HG03066 (cell line): Measurements from ENCODE around the gene IBSP.
A peak's percentile ranks its signal among the peaks of the same experiment; 100 is the strongest.

Source experiments
- ATAC-seq: cut with Tn5 transposase; IDR thresholded peaks from one replicate; pipeline ENCODE4 v1.9.1; 2021; ENCODE audit warnings: low read depth; ENCODE audit not compliant: unreplicated experiment

The IBSP gene

DNA sequence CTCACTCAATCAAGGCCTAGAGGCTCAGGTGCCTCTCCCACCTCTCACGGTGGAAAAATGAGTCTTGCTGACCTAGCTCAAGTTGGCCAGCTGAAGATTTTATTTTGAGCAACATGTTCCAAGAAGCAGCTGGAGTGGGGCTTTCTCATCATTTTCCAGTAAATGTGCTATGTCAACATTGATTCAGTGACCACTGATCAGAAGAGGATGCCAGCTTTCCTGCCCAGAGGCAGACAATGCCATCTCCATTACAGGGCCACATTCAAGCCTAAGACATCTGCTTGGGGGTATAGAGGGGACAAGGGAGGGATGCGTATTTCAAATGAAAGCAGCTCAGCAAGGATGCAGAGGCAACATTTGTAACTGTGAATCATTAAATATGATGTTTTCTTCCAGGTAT, 36.4 kb downstream of the IBSP start:
- ATAC-seq: no peak

DNA sequence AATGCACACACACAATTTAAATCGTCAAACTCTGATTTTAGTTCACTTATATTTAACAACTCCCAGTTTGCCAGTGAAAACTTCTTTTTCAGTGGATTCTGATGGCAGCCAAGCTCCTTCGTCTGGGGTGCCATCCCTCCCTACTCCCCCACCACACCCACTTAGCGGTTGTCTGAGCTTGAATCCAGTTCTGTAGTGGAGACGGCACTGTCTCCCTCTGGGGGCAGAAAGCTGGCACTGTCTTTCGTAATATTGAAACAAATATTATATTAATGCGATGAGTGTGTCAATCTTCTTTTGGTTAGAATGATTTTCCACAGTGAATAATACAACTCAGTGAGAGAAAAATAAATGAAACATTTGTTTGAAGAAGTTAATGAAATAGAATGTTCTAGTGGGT, 38.9 kb downstream of the IBSP start:
- no peak for ATAC-seq

DNA sequence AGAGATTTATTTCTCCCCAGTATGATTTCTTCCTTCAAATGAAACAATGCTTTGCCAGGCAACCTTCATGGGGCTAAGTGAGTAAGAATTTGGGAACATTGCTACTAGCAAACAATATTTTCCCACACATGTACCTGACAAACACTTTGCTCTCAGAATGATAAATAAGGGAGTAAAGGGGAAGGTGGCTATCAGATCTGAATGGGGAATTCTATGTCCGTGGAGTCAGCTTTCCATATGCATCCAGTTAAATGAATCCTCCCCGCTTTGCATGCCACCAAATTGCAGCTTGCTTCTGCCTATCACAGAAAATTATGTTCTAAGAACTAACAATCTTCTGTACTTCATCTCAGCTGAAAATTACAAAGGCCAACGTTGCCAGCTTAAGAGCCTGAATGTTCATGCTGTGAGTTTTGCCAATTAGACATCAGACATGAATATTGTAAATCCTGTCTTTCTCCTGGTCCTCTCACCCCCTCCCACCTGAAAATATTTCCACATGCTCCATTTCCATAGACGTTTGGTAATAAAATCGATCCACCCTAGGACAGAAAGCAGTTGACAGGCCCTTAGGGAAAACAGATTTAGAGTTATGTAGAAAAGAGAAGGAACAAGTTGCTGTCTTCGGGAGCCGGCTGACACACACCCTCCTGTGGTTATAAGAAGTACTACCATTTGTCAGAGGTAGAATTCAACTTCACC, 39.7 kb downstream of the IBSP start:
- ATAC-seq: no peak

DNA sequence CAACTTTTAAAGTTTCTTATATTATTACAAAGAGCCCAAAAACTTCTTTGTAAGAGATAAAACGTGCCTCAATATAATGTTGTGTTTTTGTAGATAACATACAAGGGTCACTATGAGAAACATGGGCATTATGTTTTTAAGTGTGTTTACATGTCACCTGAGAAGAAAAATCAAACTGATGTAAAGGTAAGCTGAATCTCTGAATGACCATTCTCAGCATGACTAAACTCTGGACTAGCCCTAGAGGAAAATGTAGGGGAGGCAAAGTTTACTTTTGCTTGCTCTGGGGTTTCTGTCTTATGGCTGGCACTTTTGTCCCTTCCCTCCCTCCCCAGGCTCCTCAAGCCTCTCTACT, 40.2 kb downstream of the IBSP start:
- ATAC-seq: no peak

DNA sequence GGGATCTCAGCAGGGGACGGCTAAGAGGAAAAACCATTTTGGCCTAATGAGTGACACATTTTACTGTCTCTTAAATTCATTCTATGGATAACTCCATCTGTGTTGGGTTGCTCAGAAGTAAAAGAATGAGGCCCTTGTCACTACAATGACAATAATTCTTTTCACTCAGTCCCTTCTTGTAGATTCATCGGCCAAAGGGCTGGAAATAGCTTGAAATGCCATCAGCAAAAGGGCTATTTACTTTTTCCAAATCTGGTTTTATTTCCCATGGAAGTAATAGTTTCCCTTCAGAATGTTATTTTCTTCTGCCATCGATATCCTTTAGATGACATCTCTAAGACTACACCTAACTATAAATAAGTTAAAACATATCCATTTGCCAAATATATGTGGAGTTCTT, 40.8 kb downstream of the IBSP start:
- ATAC-seq: no peak

DNA sequence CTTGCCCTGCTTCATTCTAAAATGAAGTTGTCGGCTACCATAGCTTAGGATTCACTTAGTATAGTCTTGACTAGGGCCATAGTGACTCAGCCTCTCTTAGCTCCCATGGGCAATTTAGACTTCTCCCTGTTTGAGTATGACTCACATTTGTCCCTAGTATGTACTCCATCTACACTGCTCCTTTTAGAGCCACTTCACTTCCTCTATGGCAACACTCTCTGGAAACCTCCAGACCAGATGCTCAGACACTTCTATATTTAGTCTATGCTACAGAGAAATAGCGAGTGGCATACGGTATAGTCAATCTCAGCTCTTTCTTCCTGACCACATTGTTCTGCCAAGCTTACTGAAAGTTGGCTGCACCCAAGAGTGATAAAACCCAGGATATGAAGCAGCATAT, 44.6 kb downstream of the IBSP start:
- ATAC-seq: no peak

DNA sequence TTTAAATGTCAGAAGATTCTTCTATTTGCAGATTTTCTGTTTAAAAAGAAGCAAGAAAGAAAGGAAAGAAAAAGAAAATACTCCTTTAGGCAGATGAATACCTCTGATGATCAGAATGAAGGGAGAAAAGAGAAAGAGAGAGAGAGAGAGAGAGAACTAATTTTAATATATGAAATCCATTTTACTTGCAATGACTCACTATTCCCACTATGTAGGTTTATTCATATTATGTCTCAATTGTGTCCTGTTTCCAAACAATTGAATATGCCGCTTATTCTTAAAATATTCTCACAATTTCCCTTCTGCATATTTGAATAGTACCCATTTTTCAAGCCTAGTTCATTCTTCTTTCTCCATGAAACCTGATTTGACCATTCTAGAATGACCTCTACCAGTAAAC, 45.1 kb downstream of the IBSP start:
- no peak for ATAC-seq

DNA sequence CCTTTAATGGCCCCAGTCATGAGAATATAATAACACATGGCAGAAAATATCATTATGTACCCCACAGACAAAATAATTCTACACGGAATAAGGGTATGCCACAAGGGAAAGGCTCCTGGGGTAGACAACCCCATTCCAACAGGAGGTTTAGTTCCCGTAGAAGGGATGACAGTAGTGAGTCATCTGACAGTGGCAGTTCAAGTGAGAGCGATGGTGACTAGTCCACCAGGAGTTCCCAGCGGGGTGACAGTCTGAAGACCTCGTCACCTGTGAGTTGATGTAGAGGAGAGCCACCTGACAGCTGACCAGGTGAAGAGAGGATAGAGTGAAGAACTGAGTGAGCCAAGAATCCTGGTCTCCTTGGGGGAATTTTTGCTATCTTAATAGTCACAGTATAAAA, 46.9 kb downstream of the IBSP start:
- no peak for ATAC-seq

DNA sequence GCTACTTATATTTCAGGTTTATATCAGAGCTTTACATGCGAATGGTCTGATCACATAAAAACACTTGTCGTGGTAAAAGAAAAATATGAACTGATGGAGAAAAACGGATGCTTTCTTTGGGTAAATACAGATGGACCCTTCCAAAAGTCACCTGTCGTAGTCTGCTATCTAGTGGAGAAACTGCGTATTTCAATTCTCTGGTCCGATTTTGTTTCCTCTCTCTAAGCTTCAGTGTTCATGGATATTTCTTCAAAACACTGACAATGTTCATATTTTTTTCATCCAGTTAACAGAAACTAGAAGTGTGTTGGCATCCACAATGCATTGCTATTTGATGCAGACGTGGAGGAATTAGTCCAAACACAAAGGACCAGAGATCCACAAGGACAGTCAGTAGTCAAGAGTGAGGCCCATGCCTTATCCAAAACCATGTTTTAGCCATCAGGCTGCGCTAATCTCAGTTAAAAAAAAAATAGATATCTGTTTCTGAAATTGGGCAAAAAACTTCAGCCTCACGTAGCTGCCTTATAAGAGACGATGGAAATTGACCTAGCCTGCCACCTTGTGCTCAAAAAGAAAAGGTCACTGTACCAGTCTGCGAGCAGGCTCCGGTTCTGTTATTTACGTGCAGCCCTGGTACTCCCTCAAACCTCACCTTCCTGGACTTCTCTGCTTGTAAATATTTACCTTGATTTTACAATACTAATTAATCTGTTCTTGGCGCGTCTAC, 49.4 kb downstream of the IBSP start:
- peak; percentile 89 for ATAC-seq

DNA sequence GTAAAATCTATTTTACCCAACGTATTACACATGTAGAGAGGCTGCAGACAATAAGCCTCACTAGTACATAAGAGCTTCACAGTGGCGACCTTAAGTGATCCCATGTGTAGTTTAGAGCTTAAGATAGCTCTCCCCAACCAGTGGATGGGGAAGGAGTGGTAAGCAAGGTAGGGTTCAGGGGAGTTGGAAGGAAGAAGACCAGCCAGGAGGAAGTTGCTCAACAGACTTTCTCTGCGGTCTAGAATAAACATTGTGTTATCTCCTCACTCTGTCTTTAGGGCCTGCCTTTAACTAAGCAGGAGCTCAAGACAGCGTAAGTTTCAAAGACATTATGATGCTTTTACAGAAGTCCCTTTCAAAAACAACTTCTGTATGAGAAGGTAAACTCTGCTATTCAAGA, 50.3 kb downstream of the IBSP start:
- ATAC-seq: no peak

DNA sequence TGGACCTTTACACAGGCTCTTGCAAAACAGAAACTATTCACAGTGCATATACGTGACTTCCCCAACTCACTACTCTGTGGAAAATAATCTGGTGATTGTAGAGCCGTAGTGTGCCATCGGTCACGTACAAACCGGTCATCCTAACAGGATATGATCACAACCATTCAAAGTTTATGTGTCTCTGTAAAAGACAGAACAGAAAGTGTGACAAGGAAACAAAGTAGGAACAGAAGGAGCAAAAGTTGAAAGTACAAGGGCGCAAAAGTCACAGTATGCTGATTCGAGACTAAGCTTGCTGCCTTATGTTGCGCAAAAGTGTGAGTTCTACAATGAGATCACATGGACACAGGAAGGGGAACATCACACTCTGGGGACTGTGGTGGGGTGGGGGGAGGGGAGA, 52.0 kb downstream of the IBSP start:
- no peak for ATAC-seq

DNA sequence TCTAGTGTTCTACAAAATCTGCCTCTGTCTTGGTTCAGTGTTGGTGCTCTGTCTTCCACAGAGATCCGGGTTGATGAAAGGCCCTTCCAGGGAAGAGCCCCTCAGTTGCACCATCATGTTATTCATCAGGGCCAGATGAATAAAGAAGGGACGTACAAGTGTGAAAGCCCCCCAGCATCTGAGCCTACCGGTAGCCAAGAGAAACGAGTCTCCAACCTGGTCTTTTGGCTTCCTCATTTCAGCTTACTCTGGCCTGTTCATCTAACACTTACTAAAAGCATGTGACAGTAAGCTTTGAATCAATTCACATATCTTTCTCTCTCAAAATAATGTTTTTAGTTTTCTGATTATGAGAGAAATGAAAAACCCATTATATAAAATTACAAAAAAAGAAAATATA, 52.6 kb downstream of the IBSP start:
- ATAC-seq: no peak

DNA sequence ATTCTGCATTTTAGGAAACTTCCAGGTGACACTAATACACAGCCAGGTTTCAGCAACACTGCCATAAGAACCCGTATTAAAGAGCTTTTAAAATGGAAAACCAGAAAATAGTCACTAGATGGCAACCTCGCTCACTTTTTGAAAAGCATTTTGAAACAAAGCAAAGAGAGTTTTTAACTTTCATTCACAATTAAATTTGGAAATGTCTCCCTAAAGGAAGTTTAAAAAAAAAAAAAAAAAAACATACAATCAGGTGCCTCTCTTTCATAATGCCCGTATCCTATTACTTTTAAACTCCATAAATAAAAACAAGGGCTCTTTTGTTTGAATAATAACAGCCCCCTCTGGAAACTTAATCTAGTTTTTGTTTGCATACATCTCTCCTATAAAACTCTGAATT, 53.8 kb downstream of the IBSP start:
- ATAC-seq: no peak

DNA sequence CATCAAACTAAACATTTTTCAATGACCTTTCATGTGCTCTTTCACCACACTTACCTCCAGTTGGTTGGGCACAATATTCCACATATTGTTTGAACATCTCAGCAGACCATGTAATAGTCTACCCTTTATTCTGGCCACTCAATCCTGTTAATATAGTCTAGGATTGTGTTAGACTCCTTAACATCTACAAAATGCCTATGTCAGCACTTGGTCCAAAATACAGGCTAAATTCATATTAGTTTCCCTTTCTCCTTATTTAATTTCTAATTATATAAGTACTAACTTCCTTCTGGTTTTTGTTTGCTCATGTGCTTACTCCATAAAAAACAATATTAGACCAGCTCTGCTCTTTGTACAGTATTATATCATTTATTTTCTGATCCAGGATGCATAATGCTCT, 54.5 kb downstream of the IBSP start:
- ATAC-seq: no peak

DNA sequence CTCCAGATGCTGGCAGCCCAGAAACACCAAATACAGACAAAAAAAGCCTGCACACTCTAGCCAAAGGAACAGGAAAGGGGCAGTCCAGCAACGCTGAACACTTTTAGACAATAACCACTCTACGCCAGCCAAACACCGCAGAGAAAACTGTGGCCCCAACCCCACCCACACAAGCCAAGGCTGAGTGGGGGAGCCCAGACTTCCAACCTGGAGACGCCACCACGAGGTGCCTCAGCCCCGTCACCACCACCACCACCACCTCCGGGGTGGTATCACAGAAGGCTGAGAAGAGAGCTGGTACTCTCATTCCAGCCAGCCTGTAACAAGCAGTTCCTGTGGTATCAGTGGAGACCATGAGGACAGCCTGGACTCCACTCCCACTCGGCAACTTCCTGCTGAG, 56.2 kb downstream of the IBSP start:
- no peak for ATAC-seq

DNA sequence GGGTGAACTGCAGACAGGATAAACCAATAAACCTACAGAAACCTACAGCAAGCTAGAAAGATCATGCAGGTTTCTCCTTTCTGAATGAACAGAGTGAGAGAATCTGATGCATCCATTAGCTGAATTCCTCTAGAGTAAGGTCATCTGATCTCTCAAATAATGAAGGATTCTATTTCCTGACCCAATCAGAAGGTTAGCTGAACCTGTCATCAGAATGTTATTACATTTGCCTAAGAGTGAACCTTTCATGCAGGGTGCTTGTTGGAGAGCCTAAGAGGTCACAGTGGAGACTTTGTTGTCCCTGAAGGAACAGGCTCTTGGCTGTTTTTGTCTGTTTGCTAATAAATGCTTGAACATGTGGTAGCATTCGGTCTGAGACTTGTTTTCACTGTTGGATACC, 57.5 kb downstream of the IBSP start:
- ATAC-seq: no peak

DNA sequence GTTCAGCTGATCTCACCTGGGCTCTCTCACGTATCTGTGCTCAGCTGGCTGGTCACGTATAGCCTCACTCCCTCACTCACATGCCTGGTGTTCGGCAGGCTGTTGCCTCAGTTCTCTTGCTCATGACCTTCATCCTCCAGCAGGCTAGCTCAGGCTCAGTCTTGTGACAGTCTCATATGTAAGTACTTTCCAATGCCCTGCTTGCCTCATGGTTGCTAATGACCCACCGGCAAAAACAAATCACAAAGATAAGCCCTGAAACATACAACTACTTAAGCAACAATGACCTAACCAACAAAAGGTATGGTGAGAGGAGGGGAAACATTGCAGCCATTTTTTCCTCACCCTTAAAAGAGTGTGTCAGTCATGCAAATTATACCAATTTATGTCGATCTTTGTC, 58.4 kb downstream of the IBSP start:
- ATAC-seq: no peak
